Hepatocyte (in vitro differentiated cells): Measurements from ENCODE around the gene VPS13D. TPM values are rescaled to one million over a fixed set of nuclear protein-coding genes. Genes with fewer than 3 reads are reported as not detected.

ENCODE experiments used
- DNase-seq: peaks from one replicate; pipeline ENCODE4 v3.0.0-alpha.2; 2016; ENCODE audit warnings: low spot score
- H2AFZ ChIP-seq: fragments of 200-600 bp; sonication (generic); 2 replicates; pipeline ENCODE4 v1.6.0; 2016; ENCODE audit warnings: antibody characterized with exemption, mild to moderate bottlenecking
- H3K27ac ChIP-seq: fragments of 200-600 bp; sonication (generic); 2 replicates; pipeline ENCODE4 v1.5.1; 2016; ENCODE audit warnings: mild to moderate bottlenecking
- H3K27me3 ChIP-seq: fragments of 200-600 bp; sonication (generic); 2 replicates; pipeline ENCODE4 v1.6.1; 2016
- H3K36me3 ChIP-seq: fragments of 200-600 bp; sonication (generic); replicated peaks from 2 replicates; pipeline ENCODE4 v1.5.1; 2016; ENCODE audit warnings: low read depth; ENCODE audit not compliant: insufficient read depth
- H3K4me1 ChIP-seq: fragments of 200-600 bp; sonication (generic); 2 replicates; pipeline ENCODE4 v1.5.1; 2016; ENCODE audit warnings: mild to moderate bottlenecking, moderate library complexity; ENCODE audit not compliant: insufficient read depth
- H3K4me2 ChIP-seq: fragments of 200-600 bp; sonication (generic); 2 replicates; pipeline ENCODE4 v1.6.0; 2016
- H3K4me3 ChIP-seq: fragments of 200-600 bp; sonication (generic); 2 replicates; pipeline ENCODE4 v1.5.1; 2016; ENCODE audit warnings: mild to moderate bottlenecking
- H3K79me2 ChIP-seq: fragments of 200-600 bp; sonication (generic); 2 replicates; pipeline ENCODE4 v1.6.0; 2017; ENCODE audit warnings: mild to moderate bottlenecking
- H3K9me2 ChIP-seq: fragments of 200-600 bp; sonication (generic); replicated peaks from 2 replicates; pipeline ENCODE4 v1.6.0; 2017; ENCODE audit warnings: mild to moderate bottlenecking; ENCODE audit not compliant: insufficient read depth
- H3K9me3 ChIP-seq: fragments of 200-600 bp; sonication (generic); 2 replicates; pipeline ENCODE4 v1.5.1; 2016; ENCODE audit warnings: low read depth, mild to moderate bottlenecking
- H4K20me1 ChIP-seq: fragments of 200-600 bp; sonication (generic); 2 replicates; pipeline ENCODE4 v1.6.0; 2016; ENCODE audit warnings: mild to moderate bottlenecking; ENCODE audit not compliant: insufficient read depth, poor library complexity, severe bottlenecking
- EZH2 ChIP-seq: fragments of 200-600 bp; sonication (generic); IDR thresholded peaks from 2 replicates; pipeline ENCODE4 v1.6.1; 2016; ENCODE audit warnings: antibody characterized with exemption, mild to moderate bottlenecking, borderline replicate concordance
- EZH2phosphoT487 ChIP-seq: fragments of 200-600 bp; sonication (generic); IDR thresholded peaks from one replicate; pipeline ENCODE4 v1.6.1; 2018; ENCODE audit warnings: antibody characterized with exemption, mild to moderate bottlenecking, low read depth, moderate library complexity; ENCODE audit not compliant: unreplicated experiment, severe bottlenecking
- WGBS: methylation state at CpG from one replicate; pipeline ENCODE4 v1.1.6; 2016; ENCODE audit warnings: low lambda C conversion rate; ENCODE audit errors: missing lambda C conversion rate; 5-methylcytosine and 5-hydroxymethylcytosine counted together
- polyA plus RNA-seq: library from polyadenylated mRNA; unstranded; fragments of >200 nt; fragmentation: Nextera tagmentation; extraction: Ambion mirVana; gene quantifications from 2 replicates; pipeline ENCODE4 v1.2.1, GENCODE V29; 2016
- total RNA-seq: library from RNA; depleted of rRNA; stranded (reverse); fragments of >200 nt; gene quantifications from 2 replicates; pipeline ENCODE4 v1.2.3, GENCODE V29; 2014
- TF ChIP-seq, protein P1 (sequence below): fragments of 200-600 bp; sonication (generic); IDR thresholded peaks from 2 replicates; pipeline ENCODE4 v1.5.1; 2016; ENCODE audit warnings: antibody characterized with exemption, mild to moderate bottlenecking; ENCODE audit not compliant: poor library complexity

The VPS13D gene
- total and polyA plus RNA-seq, 2 experiments from 2014 or later = 7.3 to 32.2 TPM

DNA sequence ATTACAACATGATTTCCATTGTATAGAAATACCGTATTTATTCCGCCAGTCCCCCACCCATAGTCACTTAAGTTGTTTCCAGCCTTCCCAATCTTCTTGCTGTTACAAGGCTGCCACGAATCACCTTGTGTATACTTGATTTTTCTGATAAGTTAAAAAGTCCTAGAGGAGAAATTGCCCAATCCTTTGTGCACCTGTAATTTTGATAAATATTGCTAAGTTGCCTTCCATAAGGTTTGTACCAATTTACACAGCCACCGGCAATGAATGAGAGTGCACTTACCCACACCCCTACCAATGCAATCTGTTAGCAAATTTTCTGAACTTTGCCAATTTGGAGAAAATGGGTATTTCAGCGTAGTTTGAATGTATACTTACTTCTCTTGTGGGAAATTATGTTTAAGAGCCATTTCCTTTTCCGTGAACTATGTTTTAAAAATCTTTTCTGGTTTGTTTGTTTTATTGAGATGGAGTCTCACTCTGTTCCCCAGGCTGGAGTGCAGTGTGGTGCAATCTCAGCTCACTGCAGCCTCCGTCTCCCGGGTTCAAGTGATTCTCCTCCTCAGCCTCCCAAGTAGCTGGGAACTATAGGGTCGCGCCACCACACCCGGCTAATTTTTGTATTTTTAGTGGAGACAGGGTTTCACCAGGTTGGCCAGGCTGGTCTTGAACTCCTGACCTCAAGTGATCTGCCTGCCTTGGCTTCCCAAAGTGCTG, 300.8 kb downstream of the VPS13D start:
- no peaks in the 10 kb centered on the region for H3K9me2 ChIP-seq
- H3K9me3 ChIP-seq = no peaks in the 10 kb centered on the region
- no peaks in the 10 kb centered on the region for H4K20me1 ChIP-seq
- H3K79me2 ChIP-seq = no peaks in the 10 kb centered on the region
- DNase-seq = no peak
- no peak overlapping the region for H3K4me2 ChIP-seq
- H3K36me3 ChIP-seq = no peaks in the 10 kb centered on the region
- whole genome bisulfite sequencing = 82% methylated on average over 11 of the region's 11 CpGs
- TF ChIP-seq EZH2phosphoT487 (no peak), EZH2 (no peak)
- TF ChIP-seq, protein P1, sequence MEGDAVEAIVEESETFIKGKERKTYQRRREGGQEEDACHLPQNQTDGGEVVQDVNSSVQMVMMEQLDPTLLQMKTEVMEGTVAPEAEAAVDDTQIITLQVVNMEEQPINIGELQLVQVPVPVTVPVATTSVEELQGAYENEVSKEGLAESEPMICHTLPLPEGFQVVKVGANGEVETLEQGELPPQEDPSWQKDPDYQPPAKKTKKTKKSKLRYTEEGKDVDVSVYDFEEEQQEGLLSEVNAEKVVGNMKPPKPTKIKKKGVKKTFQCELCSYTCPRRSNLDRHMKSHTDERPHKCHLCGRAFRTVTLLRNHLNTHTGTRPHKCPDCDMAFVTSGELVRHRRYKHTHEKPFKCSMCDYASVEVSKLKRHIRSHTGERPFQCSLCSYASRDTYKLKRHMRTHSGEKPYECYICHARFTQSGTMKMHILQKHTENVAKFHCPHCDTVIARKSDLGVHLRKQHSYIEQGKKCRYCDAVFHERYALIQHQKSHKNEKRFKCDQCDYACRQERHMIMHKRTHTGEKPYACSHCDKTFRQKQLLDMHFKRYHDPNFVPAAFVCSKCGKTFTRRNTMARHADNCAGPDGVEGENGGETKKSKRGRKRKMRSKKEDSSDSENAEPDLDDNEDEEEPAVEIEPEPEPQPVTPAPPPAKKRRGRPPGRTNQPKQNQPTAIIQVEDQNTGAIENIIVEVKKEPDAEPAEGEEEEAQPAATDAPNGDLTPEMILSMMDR = no peak
- no peaks in the 10 kb centered on the region for H3K27me3 ChIP-seq
- H3K4me3 ChIP-seq = no peak overlapping the region
- H3K27ac ChIP-seq = peak overlapping the region; percentile 78
- peaks cover 29% of the 10 kb centered on the region for H3K4me1 ChIP-seq
- H2AFZ ChIP-seq = no peak overlapping the region

DNA sequence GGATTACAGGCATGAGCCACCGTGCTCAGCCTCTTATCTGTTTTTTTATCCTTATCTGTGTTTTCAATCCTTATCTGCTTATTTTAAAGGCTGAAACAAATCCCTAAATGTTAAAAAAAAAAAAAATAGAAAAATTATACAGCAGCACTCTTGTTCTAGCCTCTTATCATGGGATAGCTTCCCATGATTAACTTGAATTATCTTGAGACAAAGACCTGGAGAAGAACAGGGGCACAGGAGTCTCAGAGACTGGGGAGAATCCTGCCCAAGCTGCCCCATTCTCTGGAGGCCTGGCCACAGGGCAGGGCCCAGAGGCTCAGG, 301.3 kb downstream of the VPS13D start:
- Histone ChIP-seq H3K27ac (no peak overlapping the region), H3K4me1 (peaks cover 27% of the 10 kb centered on the region), H2AFZ (no peak overlapping the region), H3K36me3 (no peaks in the 10 kb centered on the region), H3K9me2 (no peaks in the 10 kb centered on the region), H3K4me3 (no peak overlapping the region), H3K27me3 (no peaks in the 10 kb centered on the region), H3K79me2 (no peaks in the 10 kb centered on the region), H3K9me3 (no peaks in the 10 kb centered on the region), H3K4me2 (no peak overlapping the region), H4K20me1 (no peaks in the 10 kb centered on the region)
- 10% methylated on average over 1 of the region's 1 CpG for WGBS
- no peak for DNase-seq
- TF ChIP-seq EZH2phosphoT487 (no peak), EZH2 (no peak)
- TF ChIP-seq, protein P1 = no peak

DNA sequence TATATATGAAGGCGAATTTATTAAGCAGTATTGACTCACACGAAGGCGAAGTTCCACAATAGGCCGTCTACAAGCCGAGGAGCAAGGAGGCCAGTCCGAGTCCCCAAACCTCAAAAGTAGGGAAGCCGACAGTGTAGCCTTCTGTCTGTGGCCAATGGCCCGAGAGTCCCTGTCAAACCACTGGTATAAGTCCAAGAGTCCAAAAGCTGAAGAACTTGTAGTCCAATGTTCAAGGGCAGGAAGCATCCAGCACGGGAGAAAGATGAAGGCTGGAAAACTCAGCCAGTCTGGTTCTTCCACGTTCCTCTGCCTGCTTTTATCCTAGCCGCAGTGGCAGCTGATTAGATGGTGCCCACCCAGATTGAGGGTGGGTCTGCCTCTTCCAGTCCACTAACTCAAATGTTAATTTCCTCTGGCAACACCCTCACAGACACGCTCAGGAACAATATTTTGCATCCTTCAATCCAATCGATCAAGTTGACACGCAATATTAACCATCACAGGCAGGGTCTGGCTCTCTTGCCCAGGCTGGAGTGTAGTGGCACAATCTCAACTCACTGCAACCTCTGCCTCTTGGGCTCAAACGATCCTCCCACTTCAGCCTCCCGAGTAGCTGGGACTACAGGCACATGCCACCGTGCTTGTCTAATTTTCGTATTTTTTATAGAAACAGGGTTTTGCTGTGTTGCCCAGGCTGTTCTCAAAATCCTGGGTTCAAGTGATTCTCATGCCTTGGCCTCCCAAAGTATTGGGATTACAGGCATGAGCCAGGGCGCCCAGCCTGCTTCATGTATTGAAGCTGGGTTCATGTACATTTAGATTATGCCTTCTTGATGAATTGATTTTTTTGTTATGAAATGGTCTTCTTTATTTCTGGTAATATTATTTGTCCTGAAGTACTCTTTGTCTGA, 302.8 kb downstream of the VPS13D start:
- Histone ChIP-seq H3K4me1 (peaks cover 25% of the 10 kb centered on the region), H2AFZ (no peak overlapping the region), H4K20me1 (no peaks in the 10 kb centered on the region), H3K4me3 (no peak overlapping the region), H3K27ac (no peak overlapping the region), H3K79me2 (no peaks in the 10 kb centered on the region), H3K27me3 (no peaks in the 10 kb centered on the region), H3K9me2 (no peaks in the 10 kb centered on the region), H3K4me2 (no peak overlapping the region), H3K36me3 (no peaks in the 10 kb centered on the region), H3K9me3 (no peaks in the 10 kb centered on the region)
- DNase-seq = no peak
- WGBS = 95% methylated on average over 19 of the region's 19 CpGs
- no peak for TF ChIP-seq EZH2
- no peak for TF ChIP-seq EZH2phosphoT487
- TF ChIP-seq, protein P1 = no peak
